LHCN-M2 (cell line): Measurements from ENCODE around the gene IRS2. TPM values are rescaled to one million over a fixed set of nuclear protein-coding genes. Genes with fewer than 3 reads are reported as not detected.
"Not testable (repeated sequence)": the region's sequence is repeated elsewhere in the genome, so short reads cannot be mapped to it uniquely, and the experiment has no call there.

Experiments
- DNase-seq: peaks from one replicate; pipeline ENCODE4 v3.0.0-alpha.2; 2012; ENCODE audit warnings: low read depth
- total RNA-seq: library from RNA; depleted of rRNA; stranded (reverse); fragments of >200 nt; gene quantifications from 2 replicates; pipeline ENCODE4 v1.2.3, GENCODE V29; 2014

Gene IRS2
- total RNA-seq, 1 experiment from 2014 or later, result 37.8 TPM

GRCh38 chr13:109732470-109733170 lies 53.8 kb downstream of the IRS2 start:
- not testable (repeated sequence) for DNase-seq

GRCh38 chr13:109730812-109731335 lies 55.5 kb downstream of the IRS2 start:
- DNase-seq, result no peak

GRCh38 chr13:109728791-109729731 lies 57.3 kb downstream of the IRS2 start:
- no peak for DNase-seq

- no peak for DNase-seq
Measured at GRCh38 chr13:109728061-109728460, 58.3 kb downstream of the IRS2 start.

GRCh38 chr13:109727251-109727650 lies 59.1 kb downstream of the IRS2 start:
- no peak for DNase-seq

- no peak for DNase-seq
Measured at GRCh38 chr13:109725995-109726637, 60.3 kb downstream of the IRS2 start.

- no peak for DNase-seq
Measured at GRCh38 chr13:109725297-109725696, 61.1 kb downstream of the IRS2 start.

GRCh38 chr13:109724603-109725002 lies 61.8 kb downstream of the IRS2 start:
- no peak for DNase-seq

GRCh38 chr13:109723046-109723445 lies 63.3 kb downstream of the IRS2 start:
- no peak for DNase-seq

- DNase-seq, result no peak
Measured at GRCh38 chr13:109722068-109722467, 64.3 kb downstream of the IRS2 start.

- DNase-seq, result no peak
Measured at GRCh38 chr13:109720758-109721184, 65.6 kb downstream of the IRS2 start.

GRCh38 chr13:109719962-109720646 lies 66.3 kb downstream of the IRS2 start:
- DNase-seq, result no peak

- no peak for DNase-seq
Measured at GRCh38 chr13:109718726-109719125, 67.7 kb downstream of the IRS2 start.

GRCh38 chr13:109717686-109718085 lies 68.7 kb downstream of the IRS2 start:
- DNase-seq, result no peak

GRCh38 chr13:109715902-109716301 lies 70.5 kb downstream of the IRS2 start:
- peak; percentile 64 for DNase-seq

- DNase-seq, result no peak
Measured at GRCh38 chr13:109713681-109714080, 72.7 kb downstream of the IRS2 start.

GRCh38 chr13:109712124-109712722 lies 74.2 kb downstream of the IRS2 start:
- DNase-seq, result no peak

- DNase-seq, result no peak
Measured at GRCh38 chr13:109707742-109708617, 78.4 kb downstream of the IRS2 start.

- no peak for DNase-seq
Measured at GRCh38 chr13:109707044-109707741, 79.2 kb downstream of the IRS2 start.
